Nucleus accumbens (tissue), 56 donors: ENCODE data around the gene MLPH.

Experiments used
- DNase-seq, 56 donors: peaks; one replicate each; lab custom pipeline; 2025; lab: John Stamatoyannopoulos, UW

Gene MLPH

GRCh38 chr2:237486819-237487448 is at the start of gene MLPH:
Gene MLPH, plus strand, starts transcription at chr2:237487251. Its CDS starts 6,176 bp downstream, at chr2:237493427.
- DNase-seq, result no peak

DNA sequence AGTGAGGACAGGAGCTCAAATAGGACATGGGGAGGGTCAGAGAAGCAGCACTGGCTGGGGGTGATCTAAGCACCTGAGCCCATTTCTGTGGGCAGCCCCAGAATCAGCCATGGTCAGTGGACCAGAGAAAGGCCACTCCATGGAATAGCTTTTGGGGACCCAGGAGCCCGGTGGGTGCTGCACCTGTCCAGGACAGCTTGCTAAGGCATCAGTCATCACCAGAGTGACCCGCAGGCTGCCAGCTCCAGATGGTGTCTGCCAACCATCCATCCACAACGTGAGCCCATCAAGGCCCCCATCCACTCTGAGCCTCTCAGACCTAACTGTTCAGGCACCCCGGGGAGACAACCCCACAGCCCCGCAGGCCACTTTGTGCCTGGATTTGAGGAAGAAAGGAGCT is 49.5 kb upstream of the MLPH start:
- no peak for DNase-seq

DNA sequence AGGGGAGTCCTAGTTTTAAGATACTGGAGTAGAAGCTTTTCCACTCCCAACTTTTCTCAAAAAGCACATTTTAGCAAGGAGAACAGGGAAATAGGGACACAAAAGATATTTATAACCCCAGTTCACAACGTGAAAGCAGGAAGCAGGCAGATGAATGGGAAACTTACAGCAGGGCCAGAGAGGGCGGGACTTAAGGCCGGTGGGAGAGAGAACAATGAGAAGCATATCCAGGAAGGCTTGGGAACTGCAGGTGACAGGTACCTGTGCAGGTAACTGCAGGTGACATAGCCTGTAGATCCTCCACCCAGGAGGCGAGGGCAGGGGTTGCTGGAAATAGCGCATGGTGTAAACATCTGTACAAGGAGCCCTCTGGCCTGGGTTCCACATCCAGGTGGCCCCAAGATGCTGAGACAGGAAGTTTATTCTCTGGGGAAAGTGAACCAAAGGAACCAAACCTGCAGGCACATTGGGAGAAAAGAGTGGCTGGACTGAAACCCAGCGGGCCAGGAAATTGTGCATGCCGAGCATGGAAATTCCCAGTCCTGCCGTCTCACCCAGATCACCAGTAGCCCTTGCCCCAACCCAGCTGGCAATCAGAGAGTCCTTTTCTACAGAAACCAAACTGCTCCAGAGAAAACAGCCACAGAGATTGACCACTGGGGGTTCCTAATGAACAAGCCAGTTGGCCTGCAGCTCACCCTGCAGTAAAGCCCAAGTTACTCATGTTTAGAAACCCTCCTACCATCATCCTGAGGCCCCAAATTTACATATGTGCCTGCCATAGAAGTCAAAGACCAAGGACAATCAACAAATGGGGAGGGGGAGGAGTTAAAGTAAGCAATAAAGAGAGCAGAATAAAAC is 48.7 kb upstream of the MLPH start:
- DNase-seq, result no peak

DNA sequence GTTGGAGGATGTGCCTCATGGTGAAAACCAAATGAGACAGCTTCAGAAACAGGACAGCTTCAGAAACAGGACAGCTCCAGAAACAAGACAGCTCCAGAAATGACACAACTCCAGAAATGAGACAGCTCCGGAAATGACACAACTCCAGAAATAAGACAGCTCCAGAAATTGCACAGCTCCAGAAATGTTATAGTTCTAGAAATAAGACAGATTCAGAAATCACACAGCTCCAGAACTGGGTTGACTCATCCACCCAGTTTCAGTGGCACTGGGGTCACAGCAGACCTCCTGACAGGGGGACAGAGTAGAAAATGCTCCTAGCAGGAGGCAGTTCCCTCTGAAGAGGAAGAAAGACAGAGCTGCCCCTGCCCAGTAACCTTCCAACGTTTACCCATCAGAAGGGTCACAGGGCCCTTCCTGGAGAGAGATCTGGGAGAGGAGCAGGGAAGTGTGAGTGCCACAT is 46.2 kb upstream of the MLPH start:
- DNase-seq, result no peak

DNA sequence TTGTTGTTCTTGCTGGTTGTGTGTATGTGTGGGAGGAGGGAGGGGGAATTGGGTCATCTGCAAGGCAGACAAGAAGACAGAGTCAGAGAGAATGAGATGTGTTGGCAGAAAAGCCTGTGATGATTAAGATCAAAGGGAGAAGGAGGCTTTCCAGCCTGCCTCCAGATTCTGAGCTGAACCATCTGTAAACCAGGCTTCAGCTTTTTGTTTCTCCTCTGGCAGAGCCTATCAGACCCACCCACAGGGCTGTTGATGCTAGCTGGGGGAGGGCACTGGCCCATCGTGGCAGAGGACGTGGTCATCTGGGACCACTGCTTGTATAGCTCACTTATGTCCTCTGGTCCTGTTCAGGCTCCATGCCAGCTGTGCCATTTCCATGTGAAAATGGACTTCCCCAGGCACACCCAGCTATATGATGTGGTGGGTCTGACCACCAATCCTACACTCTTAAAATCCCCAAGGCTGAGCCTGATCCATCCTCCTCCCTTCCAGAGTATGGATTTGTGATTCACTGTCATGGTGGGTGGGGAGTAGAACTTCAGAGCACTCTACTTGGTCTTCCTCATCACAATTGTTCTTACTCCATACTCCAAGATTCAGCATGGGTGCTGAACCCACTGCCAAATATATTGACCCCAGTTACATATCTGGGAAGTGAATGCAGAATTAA is 45.3 kb upstream of the MLPH start:
- DNase-seq, result no peak

GRCh38 chr2:237444071-237444470 is 43.0 kb upstream of the MLPH start:
- no peak for DNase-seq

DNA sequence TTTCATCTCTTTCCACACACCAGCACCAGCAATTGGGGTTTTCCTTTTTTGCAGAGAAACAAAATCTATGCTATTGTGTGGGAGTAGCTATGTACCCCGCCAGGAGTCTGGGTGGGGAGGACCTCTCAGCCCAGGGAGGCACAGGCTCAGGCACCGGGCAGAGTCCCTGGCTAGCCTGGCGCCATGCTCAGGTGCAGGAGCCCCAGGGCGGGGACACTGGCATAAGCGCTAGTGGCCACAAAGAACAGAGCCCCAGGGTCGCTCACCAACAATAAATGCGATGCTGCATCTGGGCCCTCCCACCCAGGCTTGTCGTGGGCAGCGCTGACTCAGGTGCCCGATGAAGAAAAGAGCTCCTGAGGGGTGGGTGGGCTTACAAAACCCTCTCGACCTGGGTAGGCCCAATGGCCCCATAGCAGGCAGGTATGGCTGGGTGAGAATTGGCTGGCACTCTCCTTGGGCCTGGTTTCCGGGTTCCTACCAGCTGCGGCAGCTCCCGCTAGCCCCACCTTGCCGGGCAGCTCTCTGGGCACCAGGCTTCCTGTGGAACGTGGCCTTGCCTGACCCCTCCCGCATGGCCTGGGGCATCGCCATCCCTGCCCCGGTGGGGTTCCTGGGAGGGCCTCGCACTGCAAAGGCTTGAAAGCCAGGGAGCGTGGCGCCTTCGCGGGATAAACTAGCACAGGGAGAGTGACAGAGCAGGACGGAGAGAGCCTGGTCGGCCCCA is 41.3 kb upstream of the MLPH start:
- DNase-seq, result no peak

GRCh38 chr2:237446338-237446665 is 40.7 kb upstream of the MLPH start:
- DNase-seq, result no peak

DNA sequence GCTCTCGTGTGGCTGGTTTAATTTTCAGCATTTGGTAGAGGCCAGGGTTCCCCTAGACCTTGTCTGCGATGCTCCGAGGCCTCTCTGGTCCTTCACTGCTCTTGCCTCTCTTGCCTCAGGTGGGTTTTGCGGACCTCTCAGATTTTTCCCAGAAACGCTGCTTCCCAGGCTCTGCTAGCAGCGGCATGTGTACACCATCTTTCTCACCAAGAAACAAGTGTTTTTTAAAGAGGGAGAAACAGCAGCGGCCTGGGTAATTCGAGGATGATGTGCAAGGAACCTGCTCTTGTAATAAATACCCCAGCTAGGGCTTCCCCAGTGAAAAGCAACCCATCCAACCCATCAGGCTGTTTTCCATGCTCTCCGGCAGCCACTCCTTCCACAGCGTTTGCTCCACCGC is 39.6 kb upstream of the MLPH start:
- DNase-seq, result no peak

- DNase-seq, result no peak
Observed at GRCh38 chr2:237448171-237448570, 38.9 kb upstream of the MLPH start.

DNA sequence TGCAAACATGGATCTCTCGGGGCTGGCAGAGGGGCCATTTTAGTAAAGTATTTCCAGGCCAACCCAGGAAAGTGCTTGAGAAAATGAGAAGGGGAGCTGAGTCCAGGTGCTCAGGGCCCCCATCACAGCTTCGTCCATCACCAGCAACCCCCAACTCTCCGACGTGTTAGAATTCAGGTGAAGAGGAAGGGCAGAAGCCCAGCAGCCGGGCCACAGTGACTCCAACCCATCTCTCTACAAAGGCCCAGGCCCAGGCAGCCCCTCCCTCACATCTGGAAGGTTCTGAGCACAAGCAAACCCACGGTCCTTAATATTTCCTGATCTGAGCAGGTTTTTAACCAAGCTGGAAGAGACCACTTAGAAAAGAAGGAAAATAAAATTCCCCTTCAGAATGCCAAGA is 38.4 kb upstream of the MLPH start:
- no peak for DNase-seq

- no peak for DNase-seq
Observed at GRCh38 chr2:237449193-237449881, 37.7 kb upstream of the MLPH start.

DNA sequence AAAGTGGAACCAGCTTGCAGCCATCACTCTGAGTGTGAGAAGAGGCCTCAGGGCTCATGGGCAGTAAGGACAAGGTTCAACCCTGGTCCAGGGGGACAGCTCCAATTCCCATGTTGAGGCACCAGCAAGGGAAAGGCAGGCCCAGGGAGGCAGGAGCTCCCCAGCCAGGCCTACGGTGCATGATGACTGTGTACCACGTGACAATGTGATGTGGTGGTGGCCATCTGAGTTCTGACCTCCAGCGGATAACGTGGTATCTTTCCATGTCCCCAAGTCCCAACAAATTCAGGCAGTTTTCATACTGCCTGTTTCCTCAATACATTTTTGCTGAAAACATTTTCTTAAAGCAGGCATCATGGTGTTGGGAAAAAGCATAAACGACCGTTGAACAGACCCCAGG is 36.9 kb upstream of the MLPH start:
- DNase-seq, result no peak

DNA sequence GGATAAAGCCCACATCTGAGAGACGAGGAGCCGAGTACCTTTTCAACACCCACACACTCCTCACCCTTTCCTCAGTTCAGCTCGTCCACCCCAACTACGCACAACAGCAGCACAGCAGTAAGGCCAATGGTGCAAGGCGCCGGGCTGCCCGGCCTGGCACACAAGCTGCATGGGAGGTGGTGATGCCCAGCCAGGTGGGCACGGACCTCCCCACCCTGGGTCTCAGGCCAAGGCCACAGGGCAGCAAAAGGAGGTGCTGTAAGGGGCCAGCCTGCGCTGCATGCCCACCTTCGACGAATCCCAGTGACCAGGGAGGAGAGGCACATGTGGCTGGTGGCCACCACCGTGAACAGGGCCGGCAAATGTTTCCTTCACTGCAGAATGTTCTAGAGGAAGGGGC is 36.5 kb upstream of the MLPH start:
- no peak for DNase-seq

GRCh38 chr2:237451643-237452469 is 35.2 kb upstream of the MLPH start:
- no peak for DNase-seq

GRCh38 chr2:237452861-237453260 is 34.2 kb upstream of the MLPH start:
- DNase-seq, result no peak

DNA sequence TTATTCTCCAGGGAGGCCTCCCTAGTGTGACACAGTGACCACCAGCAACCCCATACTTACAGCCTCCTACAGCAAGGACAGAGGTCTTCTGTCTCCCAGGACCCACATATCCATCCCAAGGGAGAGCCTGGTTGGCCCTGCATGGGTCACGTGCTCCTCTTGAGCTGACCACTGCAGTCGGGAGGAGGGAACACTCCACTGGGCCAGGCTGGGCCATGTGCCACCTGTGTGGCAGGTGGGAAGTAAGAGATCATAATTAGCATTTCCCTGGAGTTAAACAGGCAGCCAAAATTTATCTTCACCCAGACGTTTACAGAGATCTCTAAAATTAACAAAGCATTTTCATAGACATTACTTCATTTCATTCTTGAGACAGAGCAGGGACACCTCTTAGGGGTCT is 33.4 kb upstream of the MLPH start:
- no peak for DNase-seq

GRCh38 chr2:237455764-237456163 is 31.3 kb upstream of the MLPH start:
- no peak for DNase-seq

DNA sequence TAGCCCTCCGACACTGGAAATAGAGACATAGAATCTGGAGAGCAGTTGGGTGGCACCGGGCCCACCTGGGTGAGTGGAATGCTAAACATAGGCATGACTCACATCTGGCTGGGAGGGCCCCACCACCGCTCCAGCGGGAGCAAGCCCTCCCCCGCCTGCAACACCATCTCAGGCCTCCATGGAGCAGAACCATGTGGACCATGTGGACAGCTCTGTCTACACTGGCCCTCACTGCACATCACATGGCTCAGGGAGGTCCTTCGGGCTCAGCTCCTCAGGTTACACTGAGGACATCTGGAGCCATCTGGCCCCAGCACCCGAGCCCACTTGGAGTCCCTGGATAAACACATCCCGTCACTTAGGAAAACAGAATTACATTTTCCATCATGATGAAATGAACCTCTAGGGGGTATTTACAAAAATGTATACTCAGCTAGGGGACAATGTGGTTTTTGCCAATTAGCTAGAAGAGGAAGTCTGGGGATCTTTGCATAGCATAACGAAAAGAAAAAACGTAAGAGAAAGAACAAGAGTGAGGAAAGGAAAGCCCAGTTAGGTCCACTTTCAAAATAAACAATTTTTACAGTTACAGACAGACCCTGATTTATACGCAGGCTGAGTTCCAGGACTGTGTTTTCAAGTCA is 30.7 kb upstream of the MLPH start:
- DNase-seq, result no peak
